Stomach (tissue), 4 donors: ENCODE data around the gene TMEM154.

ENCODE experiments used
- EP300 ChIP-seq: sonication (generic); formaldehyde crosslinking; IDR thresholded peaks from one replicate; pipeline ENCODE4 v1.6.1; 2017; ENCODE audit warnings: antibody characterized with exemption
- POLR2A ChIP-seq, 4 donors: fragments of 450-650 bp; IDR thresholded peaks; one replicate each; pipeline ENCODE4 v1.6.1; 2016; ENCODE audit warnings: antibody characterized with exemption in 4 of 4, control low read depth in 2 of 4, mild to moderate bottlenecking in 1 of 4, moderate library complexity in 1 of 4

DNA sequence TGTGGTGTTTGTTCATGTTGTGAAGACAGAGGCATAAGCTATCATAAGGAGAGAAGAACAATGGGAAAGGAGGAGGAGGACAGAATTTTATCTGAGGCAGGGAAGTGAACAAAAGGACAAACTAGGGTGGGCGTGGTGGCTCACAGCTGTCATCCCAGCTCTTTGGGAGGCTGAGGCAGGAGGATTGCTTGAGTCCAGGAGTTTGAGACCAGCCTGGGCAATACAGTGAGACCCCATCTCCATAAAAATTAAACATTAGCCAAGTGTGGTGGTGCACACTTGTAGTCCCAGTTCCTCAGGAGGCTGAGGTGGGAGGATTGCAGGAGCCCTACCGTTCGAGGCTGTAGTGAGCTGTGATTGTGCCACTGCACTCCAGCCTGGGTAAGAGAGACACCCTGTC lies 49.9 kb downstream of the TMEM154 start:
- no peak for TF ChIP-seq EP300
- TF ChIP-seq POLR2A (IDR thresholded peaks at IDR 0.05): no peak
